GM12878 (cell line): Measurements from ENCODE around the gene NEK7. TPM values are rescaled to one million over a fixed set of nuclear protein-coding genes. Genes with fewer than 3 reads are reported as not detected.

Source experiments
- ATAC-seq: fragments of 200-7000 bp; cut with Tn5 transposase; 3 replicates; pipeline ENCODE4 v1.9.1; 2020; ENCODE audit warnings: mild to moderate bottlenecking, moderate library complexity
- BruUV-seq: library from RNA; stranded (reverse); fragments of 400-500 nt; replicated peaks from 2 replicates; lab custom pipeline; 2021; lab: Mats Ljungman, UMichigan
- CTCF ChIA-PET: fragments of 300-600 bp; sonication (Branson Sonifier 250); formaldehyde crosslinking; extraction: SDS; loops from one replicate; lab custom pipeline; 2021; ENCODE audit warnings: inconsistent platforms; lab: Yijun Ruan, JAX
- POLR2A ChIA-PET: fragments of 350-600 bp; formaldehyde crosslinking; extraction: SDS; loops from one replicate; lab custom pipeline; 2021; ENCODE audit warnings: inconsistent platforms; lab: Charles Lee
- RAD21 ChIA-PET: fragments of 300-600 bp; sonication (Branson Sonifier 250); formaldehyde crosslinking; loops from one replicate; lab custom pipeline; 2023; ENCODE audit warnings: antibody characterized with exemption; ENCODE audit not compliant: unreplicated experiment; lab: Charles Lee
- SMC1A ChIA-PET: fragments of 300-600 bp; sonication (Branson Sonifier 250); formaldehyde crosslinking; loops from one replicate; lab custom pipeline; 2023; ENCODE audit not compliant: unreplicated experiment, uncharacterized antibody; lab: Charles Lee
- DNase-seq: peaks from one replicate; pipeline ENCODE4 v3.0.0-alpha.2; 2011; ENCODE audit warnings: low read depth, low spot score
- FAIRE-seq: peaks from 3 replicates; lab custom pipeline; 2011; peaks lifted over from hg19 to GRCh38; lab: Jason Lieb, UNC
- H2AFZ ChIP-seq: 2 replicates; pipeline ENCODE4 v1.6.0; 2011; ENCODE audit warnings: low read depth, low read length, control low read depth; ENCODE audit not compliant: control insufficient read depth
- H3K27ac ChIP-seq: 2 replicates; pipeline ENCODE4 v1.5.1; 2011; ENCODE audit warnings: control low read depth; ENCODE audit not compliant: control insufficient read depth, insufficient read depth
- H3K27me3 ChIP-seq, 2 experiments: replicated peaks in 1 of 2; 2 replicates each; pipeline versions ENCODE4 v1.6.0 to v1.6.1; 2011; ENCODE audit warnings: low read length in 1 of 2; ENCODE audit not compliant: control insufficient read depth in 2 of 2, insufficient read depth in 2 of 2
- H3K36me3 ChIP-seq, 2 experiments: 2 replicates each; pipeline ENCODE4 v1.5.1; 2011; ENCODE audit warnings: low read length in 1 of 2; ENCODE audit not compliant: control insufficient read depth in 2 of 2, insufficient read depth in 2 of 2
- H3K4me1 ChIP-seq: 2 replicates; pipeline ENCODE4 v1.6.1; 2011; ENCODE audit warnings: mild to moderate bottlenecking, low read length, moderate library complexity, mixed read lengths; ENCODE audit not compliant: control insufficient read depth, insufficient read depth
- H3K4me2 ChIP-seq: 2 replicates; pipeline ENCODE4 v1.6.0; 2011; ENCODE audit warnings: control low read depth; ENCODE audit not compliant: control insufficient read depth, insufficient read depth
- H3K4me3 ChIP-seq: fragments of 200-600 bp; sonication (generic); 2 replicates; pipeline ENCODE4 v1.5.1; 2016
- H3K79me2 ChIP-seq: 2 replicates; pipeline ENCODE4 v1.6.0; 2011; ENCODE audit warnings: low read length; ENCODE audit not compliant: control insufficient read depth, insufficient read depth
- H3K9ac ChIP-seq: 2 replicates; pipeline ENCODE4 v1.8.0; 2011; ENCODE audit warnings: low read length, control low read depth, mixed read lengths; ENCODE audit not compliant: control insufficient read depth, insufficient read depth
- H3K9me3 ChIP-seq: replicated peaks from 3 replicates; pipeline ENCODE4 v1.5.1; 2011; ENCODE audit warnings: mild to moderate bottlenecking, low read length; ENCODE audit not compliant: control insufficient read depth, insufficient read depth
- H4K20me1 ChIP-seq: 2 replicates; pipeline ENCODE4 v1.6.0; 2011; ENCODE audit not compliant: control insufficient read depth, insufficient read depth
- BACH1 ChIP-seq: fragments of 450-650 bp; IDR thresholded peaks from 2 replicates; pipeline ENCODE4 v1.6.1; 2017; ENCODE audit warnings: mild to moderate bottlenecking, borderline replicate concordance
- CREB1 ChIP-seq: IDR thresholded peaks from 2 replicates; pipeline ENCODE4 v1.6.1; 2012; ENCODE audit warnings: low read depth, mild to moderate bottlenecking, inconsistent platforms
- E2F8 ChIP-seq: fragments of 450-650 bp; IDR thresholded peaks from 2 replicates; pipeline ENCODE4 v1.6.1; 2018; ENCODE audit warnings: mild to moderate bottlenecking, low read depth, moderate library complexity; ENCODE audit not compliant: partially characterized antibody
- ETV6 ChIP-seq, 2 experiments: fragments of 450-650 bp in 1 of 2; IDR thresholded peaks in 1 of 2; conservative IDR thresholded peaks in 1 of 2; 2 replicates each; pipeline ENCODE4 v1.6.1; 2014; ENCODE audit warnings: antibody characterized with exemption in 1 of 2, borderline replicate concordance in 1 of 2, low read depth in 1 of 2, mild to moderate bottlenecking in 1 of 2, moderate library complexity in 1 of 2
- GATAD2B ChIP-seq: fragments of 450-650 bp; conservative IDR thresholded peaks from 2 replicates; pipeline ENCODE4 v1.6.1; 2017; ENCODE audit warnings: low read depth, mild to moderate bottlenecking, moderate library complexity
- JUND ChIP-seq: IDR thresholded peaks from 2 replicates; pipeline ENCODE4 v1.6.1; 2012; ENCODE audit warnings: low read depth, mild to moderate bottlenecking, low read length, improper control_type of control experiment, moderate library complexity
- NFIC ChIP-seq: IDR thresholded peaks from 2 replicates; pipeline ENCODE4 v1.6.1; 2012; ENCODE audit warnings: low read depth, mild to moderate bottlenecking, inconsistent platforms, low read length, moderate library complexity
- RAD21 ChIP-seq: IDR thresholded peaks from 2 replicates; pipeline ENCODE4 v1.6.1; 2011; ENCODE audit warnings: mild to moderate bottlenecking, low read depth, low read length, moderate library complexity; ENCODE audit not compliant: insufficient read depth
- SKIL ChIP-seq: fragments of 450-650 bp; IDR thresholded peaks from 2 replicates; pipeline ENCODE4 v1.6.1; 2017; ENCODE audit warnings: mild to moderate bottlenecking, low read depth, inconsistent platforms; ENCODE audit not compliant: poor library complexity, severe bottlenecking
- SMC3 ChIP-seq: IDR thresholded peaks from 2 replicates; pipeline ENCODE4 v1.6.1; 2011; ENCODE audit warnings: low read length, improper control_type of control experiment, borderline replicate concordance
- WGBS: methylation state at CpG from one replicate; pipeline ENCODE4 v1.1.6; 2016; ENCODE audit warnings: low lambda C conversion rate; ENCODE audit not compliant: insufficient replicate concordance, insufficient coverage; ENCODE audit errors: missing lambda C conversion rate; 5-methylcytosine and 5-hydroxymethylcytosine counted together
- in situ Hi-C: fragments of 300-500 bp; cut with MboI; formaldehyde crosslinking; loops from 9 replicates; pipeline ENCODE4 v1.14.3; 2018; ENCODE audit warnings: mixed read lengths
- intact Hi-C: fragments of 100-400 bp; cut with micrococcal nuclease; formaldehyde crosslinking; loops from one replicate; pipeline ENCODE4 v1.14.2; 2022; ENCODE audit not compliant: unreplicated experiment
- polyA plus RNA-seq, 11 experiments: library from polyadenylated mRNA; depleted of rRNA in 4 of 11; unstranded in 6 of 11; stranded (reverse) in 5 of 11; fragments of >200 nt; fragmentation: Nextera tagmentation in 4 of 11; fragmentation: Illumina TruSeq in 1 of 11; extraction: Ambion mirVana in 4 of 11; extraction: Trizol in 1 of 11; gene quantifications; 1 replicate in 1 of 11; 2 replicates in 10 of 11; pipeline versions ENCODE4 v1.2.1 to v1.2.3, GENCODE V29; 2011 to 2016; ENCODE audit warnings: inconsistent platforms in 2 of 11, missing spikeins in 2 of 11, low read depth in 1 of 11
- total RNA-seq, 4 experiments: library from RNA; depleted of rRNA in 3 of 4; stranded (reverse); fragments of >200 nt in 3 of 4; fragmentation: Illumina TruSeq in 1 of 4; extraction: Trizol in 1 of 4; gene quantifications; 2 replicates each; pipeline versions ENCODE4 v1.2.1 to v1.2.3, GENCODE V29; 2013 to 2021
- TF ChIP-seq, protein P1 (sequence below), 3 experiments: IDR thresholded peaks in 2 of 3; conservative IDR thresholded peaks in 1 of 3; 2 replicates each; pipeline ENCODE4 v1.5.1; 2011; ENCODE audit warnings: low read depth in 3 of 3, low read length in 3 of 3, mild to moderate bottlenecking in 3 of 3, control low read depth in 2 of 3, moderate library complexity in 2 of 3, inconsistent platforms in 1 of 3, mixed read lengths in 1 of 3; ENCODE audit not compliant: control insufficient read depth in 2 of 3, insufficient read depth in 1 of 3; ENCODE audit errors: extremely low read depth in 1 of 3

Gene NEK7
- total and polyA plus RNA-seq, 10 of the 15 experiments (the other 5 are each of a cell fraction or from before 2014, with no cell fraction given) = 9.4 to 77.7 (median 24.0) TPM

DNA sequence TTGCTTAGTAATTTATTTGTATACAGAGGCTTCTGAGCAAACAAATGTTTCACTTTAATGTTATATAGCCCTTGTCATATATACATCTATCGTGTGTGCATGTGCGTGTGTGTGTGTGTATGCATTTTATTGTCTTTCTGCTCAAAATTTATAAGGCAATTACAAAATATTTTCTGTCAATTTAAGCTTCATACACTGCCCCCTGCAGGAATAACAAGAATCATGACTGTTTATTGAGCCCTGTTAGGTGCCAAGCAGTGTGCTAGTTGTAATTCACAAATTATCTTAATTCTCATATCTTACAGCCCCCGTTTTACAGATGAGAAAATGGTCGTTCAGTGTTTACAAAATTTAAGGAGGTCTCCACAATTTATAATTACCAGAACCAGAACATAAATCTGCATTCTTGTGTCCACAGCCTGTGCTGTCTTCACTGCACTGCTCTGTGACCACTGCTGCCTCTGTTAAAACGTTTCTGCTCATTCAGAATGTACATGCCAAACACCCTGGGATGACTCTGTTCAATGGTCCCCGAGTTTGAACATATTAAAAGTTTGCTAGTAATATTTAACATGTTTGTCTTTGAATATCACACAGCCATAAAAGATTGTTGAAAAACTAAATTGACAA, 202.3 kb downstream of the NEK7 start:
- peak; percentile 70 for ATAC-seq
- WGBS = 0% methylated on average over 6 of the region's 6 CpGs
- BruUV-seq = no TSS peak
- Histone ChIP-seq H3K36me3 (no peaks in the 10 kb centered on the region), H2AFZ (no peak overlapping the region), H3K27me3 (no peaks in the 10 kb centered on the region), H3K27ac (no peak overlapping the region), H3K4me2 (no peak overlapping the region), H4K20me1 (no peaks in the 10 kb centered on the region), H3K9me3 (no peaks in the 10 kb centered on the region), H3K4me1 (no peaks in the 10 kb centered on the region), H3K9ac (no peak overlapping the region), H3K79me2 (no peaks in the 10 kb centered on the region), H3K4me3 (no peak overlapping the region)
- POLR2A ChIA-PET = no interaction called here
- RAD21 ChIA-PET = interaction anchor here (0.6 to 1.7 kb wide), 4 partner anchors 148 to 543 kb away, joined by 3 to 5 read pairs (median 3); no protein-coding TSS in a partner anchor
- no peak for DNase-seq
- CTCF ChIA-PET = interaction anchor here (0.9 to 3.1 kb wide), 18 partner anchors 8 to 336 kb away, joined by 3 to 16 read pairs (median 4); no protein-coding TSS in a partner anchor
- SMC1A ChIA-PET = interaction anchor here (0.6 to 1.7 kb wide), 11 partner anchors 8 to 343 kb away, joined by 3 to 10 read pairs (median 4); no protein-coding TSS in a partner anchor
- peak; percentile 13 for FAIRE-seq
- intact Hi-C loops (loop anchor here (1.0 kb wide), 1 partner anchor 271 kb away; no protein-coding TSS in a partner anchor), in situ Hi-C loops (no loop called here)
- TF ChIP-seq ETV6 (conservative IDR thresholded peaks at IDR 0.05 in 1 of 2, IDR thresholded peaks at IDR 0.05 in 1 of 2; ENCODE audit: borderline replicate concordance in 1 of 2, low read depth in 1 of 2) (no peak), E2F8 (no peak), GATAD2B (no peak), SMC3 (peak; percentile 51; the same call in 1 of the 2 replicates), CREB1 (no peak), SKIL (no peak), BACH1 (no peak), JUND (no peak), RAD21 (peak; percentile 59), NFIC (no peak)
- TF ChIP-seq, protein P1, sequence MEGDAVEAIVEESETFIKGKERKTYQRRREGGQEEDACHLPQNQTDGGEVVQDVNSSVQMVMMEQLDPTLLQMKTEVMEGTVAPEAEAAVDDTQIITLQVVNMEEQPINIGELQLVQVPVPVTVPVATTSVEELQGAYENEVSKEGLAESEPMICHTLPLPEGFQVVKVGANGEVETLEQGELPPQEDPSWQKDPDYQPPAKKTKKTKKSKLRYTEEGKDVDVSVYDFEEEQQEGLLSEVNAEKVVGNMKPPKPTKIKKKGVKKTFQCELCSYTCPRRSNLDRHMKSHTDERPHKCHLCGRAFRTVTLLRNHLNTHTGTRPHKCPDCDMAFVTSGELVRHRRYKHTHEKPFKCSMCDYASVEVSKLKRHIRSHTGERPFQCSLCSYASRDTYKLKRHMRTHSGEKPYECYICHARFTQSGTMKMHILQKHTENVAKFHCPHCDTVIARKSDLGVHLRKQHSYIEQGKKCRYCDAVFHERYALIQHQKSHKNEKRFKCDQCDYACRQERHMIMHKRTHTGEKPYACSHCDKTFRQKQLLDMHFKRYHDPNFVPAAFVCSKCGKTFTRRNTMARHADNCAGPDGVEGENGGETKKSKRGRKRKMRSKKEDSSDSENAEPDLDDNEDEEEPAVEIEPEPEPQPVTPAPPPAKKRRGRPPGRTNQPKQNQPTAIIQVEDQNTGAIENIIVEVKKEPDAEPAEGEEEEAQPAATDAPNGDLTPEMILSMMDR (IDR thresholded peaks at IDR 0.05 in 2 of 3, conservative IDR thresholded peaks at IDR 0.05 in 1 of 3; ENCODE audit: control insufficient read depth in 2 of 3, extremely low read depth in 1 of 3, insufficient read depth in 1 of 3, low read depth in 3 of 3, low read length in 3 of 3) = peak; percentile 39 to 50 (median 45); a peak in 4 of 6 replicates
